Measurements from ENCODE around the gene GAK.
"Not testable (repeated sequence)": the region's sequence is repeated elsewhere in the genome, so short reads cannot be mapped to it uniquely, and the experiment has no call there.

Gene GAK

GRCh38 chr4:819401-820229, 112.5 kb downstream of the GAK start:
- DNase-seq (ENCODE audit: low spot score), result no peak

DNA sequence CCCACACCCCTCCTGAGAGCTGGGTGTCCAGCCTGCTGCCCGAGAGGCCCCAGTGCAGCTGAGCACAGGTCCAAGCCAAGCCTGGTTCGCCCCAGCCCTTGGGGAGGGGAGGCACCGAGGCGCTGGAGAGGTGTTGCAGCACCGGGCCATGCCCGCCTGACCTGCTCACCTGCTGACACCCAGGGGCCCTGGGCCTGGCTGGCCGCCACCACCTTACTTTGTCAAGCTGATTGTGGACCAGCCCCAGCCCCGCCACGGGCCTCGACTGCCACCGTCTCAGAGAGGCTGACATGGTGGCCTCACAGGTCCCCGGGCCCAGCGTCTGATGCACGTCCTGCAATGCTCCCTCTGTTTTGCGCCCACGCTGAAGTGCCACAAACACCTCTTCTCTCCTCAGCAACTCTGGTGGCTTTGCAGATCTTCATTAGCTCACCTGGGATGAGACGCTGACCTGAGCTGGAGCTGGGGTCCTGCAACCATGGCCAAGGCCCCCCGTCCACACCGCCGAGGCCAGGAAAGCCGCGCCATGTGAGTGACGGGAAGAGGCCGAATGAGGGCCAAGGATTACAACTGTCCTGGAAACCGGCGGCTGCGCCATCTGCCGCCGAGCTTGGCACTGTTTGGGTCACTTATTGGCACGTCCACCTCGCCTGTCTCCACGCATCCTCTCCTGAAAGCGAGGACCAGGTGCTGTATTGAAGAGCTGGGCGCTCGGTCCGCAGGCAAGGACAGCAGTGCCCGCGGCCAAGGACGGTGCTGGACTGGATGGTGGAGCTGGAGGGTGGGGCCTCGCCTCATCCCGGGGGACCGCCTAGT, 113.8 kb downstream of the GAK start:
- no peak for DNase-seq (ENCODE audit: low spot score)

GRCh38 chr4:815464-816146, 116.5 kb downstream of the GAK start:
- no peak for DNase-seq (ENCODE audit: low spot score)

DNA sequence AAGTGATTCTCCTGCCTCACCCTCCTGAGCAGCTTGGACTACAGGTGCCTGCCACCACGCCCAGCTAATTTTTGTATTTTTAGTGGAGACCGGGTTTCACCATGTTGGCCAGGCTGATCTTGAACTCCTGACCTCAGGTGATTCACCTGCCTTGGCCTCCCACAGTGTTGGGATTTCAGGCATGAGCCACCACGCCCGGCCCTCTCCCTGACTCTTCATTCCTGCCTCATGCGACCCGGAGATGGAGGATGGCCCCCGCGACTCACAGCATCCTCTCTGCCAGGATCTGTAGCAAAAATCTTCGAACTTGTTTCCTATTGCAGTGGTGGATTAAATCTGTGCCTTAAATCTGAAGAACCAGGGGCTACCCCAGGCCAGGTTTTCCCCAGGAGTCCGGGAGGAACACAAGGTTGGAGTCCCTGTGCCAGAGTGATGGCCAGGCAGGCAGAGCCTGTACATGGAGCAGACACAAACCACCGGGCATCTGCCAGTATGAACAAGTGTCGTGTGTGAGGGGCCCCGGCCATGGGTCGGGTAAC, 117.7 kb downstream of the GAK start:
- DNase-seq (ENCODE audit: low spot score), result no peak

DNA sequence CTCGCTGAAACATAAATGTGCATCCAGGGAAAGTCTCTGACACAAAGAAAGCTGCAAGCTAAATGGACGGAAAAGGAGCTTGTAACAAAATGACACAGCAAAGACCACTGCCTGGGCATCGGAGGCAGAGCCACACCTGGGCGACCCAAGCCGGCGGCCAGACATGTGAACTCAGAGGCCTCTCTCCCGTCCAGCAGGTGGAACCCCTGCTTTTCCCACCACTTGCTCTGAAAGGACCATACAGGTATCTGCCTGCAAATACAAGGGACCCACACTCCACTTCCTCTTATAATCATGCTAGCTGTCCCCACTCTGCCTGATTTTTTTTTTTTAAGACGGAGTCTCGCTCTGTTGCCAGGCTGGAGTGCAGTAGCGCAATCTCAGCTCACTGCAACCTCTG, 118.2 kb downstream of the GAK start:
- no peak for DNase-seq (ENCODE audit: low spot score)

GRCh38 chr4:808860-809570, 123.1 kb downstream of the GAK start:
- no peak for DNase-seq (ENCODE audit: low spot score)

- DNase-seq (ENCODE audit: low spot score), result no peak
Measured at GRCh38 chr4:807792-808191, 124.3 kb downstream of the GAK start.

DNA sequence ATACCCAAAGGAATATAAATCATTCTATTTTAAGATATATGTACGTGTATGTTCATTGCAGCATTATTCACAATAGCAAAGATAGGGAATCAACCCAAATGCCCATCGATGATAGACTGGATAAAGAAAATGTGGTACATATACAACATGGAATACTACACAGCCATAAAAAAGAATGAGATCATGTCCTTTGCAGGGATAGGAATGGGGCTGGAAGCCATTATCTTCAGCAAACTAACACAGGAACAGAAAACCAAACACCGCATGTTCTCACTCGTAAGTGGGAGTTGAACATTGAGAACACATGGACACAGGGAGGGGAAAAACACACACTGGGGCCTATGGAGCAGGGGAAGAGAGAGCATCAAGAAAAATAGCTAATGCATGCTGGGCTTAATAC, 125.1 kb downstream of the GAK start:
- not testable (repeated sequence) for DNase-seq (ENCODE audit: low spot score)

DNA sequence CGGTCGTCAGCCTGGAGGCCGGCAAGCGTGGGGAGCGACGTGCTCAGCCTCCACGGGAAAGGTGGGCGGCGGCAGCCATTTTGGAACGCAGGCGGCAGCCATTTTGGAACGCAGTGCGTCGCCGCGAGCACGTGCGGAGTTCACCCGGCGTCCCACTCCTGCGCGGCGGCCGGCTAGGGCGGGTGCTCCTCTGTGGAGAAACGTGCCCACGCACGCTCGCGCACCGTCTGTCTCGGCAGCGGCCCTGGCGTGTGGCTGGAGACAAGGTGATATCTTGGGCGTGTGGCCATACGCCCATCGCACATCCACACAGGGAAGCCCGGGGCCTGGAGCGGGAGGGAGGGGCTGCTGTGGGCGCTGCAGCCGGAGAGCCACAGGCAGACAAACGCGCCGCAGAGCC, 127.3 kb downstream of the GAK start:
- DNase-seq (ENCODE audit: low spot score), result no peak

DNA sequence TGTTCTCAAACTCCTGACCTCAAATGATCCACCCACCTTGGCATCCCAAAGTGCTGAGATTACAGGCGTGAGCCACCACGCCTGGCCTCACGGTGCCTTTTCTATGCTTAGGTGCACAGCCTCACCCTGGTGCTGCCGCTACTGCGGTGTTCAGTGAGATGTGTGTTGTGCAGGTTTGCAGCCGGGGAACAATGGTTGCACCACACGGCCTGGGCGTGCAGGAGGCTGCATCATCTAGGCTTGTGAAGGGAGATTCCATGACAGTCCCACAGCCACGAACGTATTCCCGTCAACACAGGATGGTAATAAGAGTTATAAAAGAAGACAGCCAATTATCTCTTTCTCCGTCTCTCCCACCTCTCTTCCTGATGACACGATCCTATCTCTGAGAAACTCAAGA, 128.2 kb downstream of the GAK start:
- DNase-seq (ENCODE audit: low spot score), result no peak

- DNase-seq (ENCODE audit: low spot score), result no peak
Measured at GRCh38 chr4:801436-802124, 130.5 kb downstream of the GAK start.
